Mammary epithelial cell (primary cell): ENCODE measurements around the gene NRG2.

ENCODE experiments used
- EZH2 ChIP-seq: IDR thresholded peaks from 2 replicates; pipeline ENCODE4 v1.6.1; 2012; ENCODE audit warnings: low read length, inconsistent platforms, borderline replicate concordance
- TF ChIP-seq, protein P1 (sequence below), 2 donors: IDR thresholded peaks in 1 of 2; conservative IDR thresholded peaks in 1 of 2; 2 replicates each; pipeline ENCODE4 v1.5.1; 2011 to 2012; ENCODE audit warnings: inconsistent platforms in 2 of 2, low read length in 2 of 2, mild to moderate bottlenecking in 2 of 2, control low read depth in 1 of 2, low read depth in 1 of 2; ENCODE audit not compliant: insufficient read depth in 1 of 2; ENCODE audit errors: extremely low read depth in 1 of 2

- TF ChIP-seq, protein P1, sequence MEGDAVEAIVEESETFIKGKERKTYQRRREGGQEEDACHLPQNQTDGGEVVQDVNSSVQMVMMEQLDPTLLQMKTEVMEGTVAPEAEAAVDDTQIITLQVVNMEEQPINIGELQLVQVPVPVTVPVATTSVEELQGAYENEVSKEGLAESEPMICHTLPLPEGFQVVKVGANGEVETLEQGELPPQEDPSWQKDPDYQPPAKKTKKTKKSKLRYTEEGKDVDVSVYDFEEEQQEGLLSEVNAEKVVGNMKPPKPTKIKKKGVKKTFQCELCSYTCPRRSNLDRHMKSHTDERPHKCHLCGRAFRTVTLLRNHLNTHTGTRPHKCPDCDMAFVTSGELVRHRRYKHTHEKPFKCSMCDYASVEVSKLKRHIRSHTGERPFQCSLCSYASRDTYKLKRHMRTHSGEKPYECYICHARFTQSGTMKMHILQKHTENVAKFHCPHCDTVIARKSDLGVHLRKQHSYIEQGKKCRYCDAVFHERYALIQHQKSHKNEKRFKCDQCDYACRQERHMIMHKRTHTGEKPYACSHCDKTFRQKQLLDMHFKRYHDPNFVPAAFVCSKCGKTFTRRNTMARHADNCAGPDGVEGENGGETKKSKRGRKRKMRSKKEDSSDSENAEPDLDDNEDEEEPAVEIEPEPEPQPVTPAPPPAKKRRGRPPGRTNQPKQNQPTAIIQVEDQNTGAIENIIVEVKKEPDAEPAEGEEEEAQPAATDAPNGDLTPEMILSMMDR (conservative IDR thresholded peaks at IDR 0.05 in 1 of 2, IDR thresholded peaks at IDR 0.05 in 1 of 2; ENCODE audit: extremely low read depth in 1 of 2, insufficient read depth in 1 of 2, low read depth in 1 of 2, low read length in 2 of 2), result no peak
- TF ChIP-seq EZH2, result no peak
Measured at GRCh38 chr5:139817362-139817761, 225.7 kb downstream of the NRG2 start.
